Measurements from ENCODE around the gene ZPR1. TPM values are rescaled to one million over a fixed set of nuclear protein-coding genes. Genes with fewer than 3 reads are reported as not detected.
"Not testable (repeated sequence)": the region's sequence is repeated elsewhere in the genome, so short reads cannot be mapped to it uniquely, and the experiment has no call there.

ZPR1 gene
- total RNA-seq, 1 experiment from 2014 or later = 89.5 TPM

DNA sequence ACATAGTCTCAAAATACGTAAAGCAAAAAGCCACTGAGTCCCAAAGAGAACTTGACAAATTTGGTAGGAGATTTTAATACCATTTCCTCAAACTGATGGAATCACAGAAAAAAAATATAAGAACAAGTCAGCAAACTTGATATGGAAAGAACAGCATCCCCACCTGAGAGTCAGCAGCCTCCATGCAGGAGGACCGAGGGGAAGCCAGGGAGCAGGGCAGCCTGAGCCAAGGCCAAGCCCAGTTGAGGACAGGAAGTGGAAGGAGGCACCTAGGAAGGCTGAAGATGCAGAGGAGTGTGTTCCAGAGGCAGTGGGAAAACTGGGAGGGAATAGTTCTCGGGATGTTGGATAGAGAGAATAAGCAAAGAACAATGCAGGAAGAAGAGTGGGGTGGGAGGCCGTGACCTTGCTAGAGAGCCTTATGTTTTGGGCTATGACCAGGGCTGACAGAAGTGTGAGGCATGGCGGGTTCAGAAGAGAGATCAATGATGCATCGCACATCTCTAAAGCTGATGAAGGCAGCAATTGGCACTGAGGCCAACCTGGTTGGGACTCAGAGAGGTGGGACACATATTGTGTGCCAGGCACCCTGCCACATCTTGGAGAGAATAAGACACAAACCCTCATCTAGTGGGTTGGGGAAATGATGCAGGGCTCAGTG, 19.9 kb upstream of the ZPR1 start:
- TF ChIP-seq, protein P1, sequence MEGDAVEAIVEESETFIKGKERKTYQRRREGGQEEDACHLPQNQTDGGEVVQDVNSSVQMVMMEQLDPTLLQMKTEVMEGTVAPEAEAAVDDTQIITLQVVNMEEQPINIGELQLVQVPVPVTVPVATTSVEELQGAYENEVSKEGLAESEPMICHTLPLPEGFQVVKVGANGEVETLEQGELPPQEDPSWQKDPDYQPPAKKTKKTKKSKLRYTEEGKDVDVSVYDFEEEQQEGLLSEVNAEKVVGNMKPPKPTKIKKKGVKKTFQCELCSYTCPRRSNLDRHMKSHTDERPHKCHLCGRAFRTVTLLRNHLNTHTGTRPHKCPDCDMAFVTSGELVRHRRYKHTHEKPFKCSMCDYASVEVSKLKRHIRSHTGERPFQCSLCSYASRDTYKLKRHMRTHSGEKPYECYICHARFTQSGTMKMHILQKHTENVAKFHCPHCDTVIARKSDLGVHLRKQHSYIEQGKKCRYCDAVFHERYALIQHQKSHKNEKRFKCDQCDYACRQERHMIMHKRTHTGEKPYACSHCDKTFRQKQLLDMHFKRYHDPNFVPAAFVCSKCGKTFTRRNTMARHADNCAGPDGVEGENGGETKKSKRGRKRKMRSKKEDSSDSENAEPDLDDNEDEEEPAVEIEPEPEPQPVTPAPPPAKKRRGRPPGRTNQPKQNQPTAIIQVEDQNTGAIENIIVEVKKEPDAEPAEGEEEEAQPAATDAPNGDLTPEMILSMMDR (conservative IDR thresholded peaks at IDR 0.05; ENCODE audit: low read depth, low read length) = no peak
- TF ChIP-seq EZH2phosphoT487 (IDR thresholded peaks at IDR 0.05; ENCODE audit: borderline replicate concordance, low read length) = no peak
- TF ChIP-seq EZH2 (IDR thresholded peaks at IDR 0.05; ENCODE audit: low read length, unreplicated experiment) = no peak
- CTCF ChIA-PET = no interaction called here
- no peaks in the 10 kb centered on the region for H4K20me1 ChIP-seq (ENCODE audit: low read length)

DNA sequence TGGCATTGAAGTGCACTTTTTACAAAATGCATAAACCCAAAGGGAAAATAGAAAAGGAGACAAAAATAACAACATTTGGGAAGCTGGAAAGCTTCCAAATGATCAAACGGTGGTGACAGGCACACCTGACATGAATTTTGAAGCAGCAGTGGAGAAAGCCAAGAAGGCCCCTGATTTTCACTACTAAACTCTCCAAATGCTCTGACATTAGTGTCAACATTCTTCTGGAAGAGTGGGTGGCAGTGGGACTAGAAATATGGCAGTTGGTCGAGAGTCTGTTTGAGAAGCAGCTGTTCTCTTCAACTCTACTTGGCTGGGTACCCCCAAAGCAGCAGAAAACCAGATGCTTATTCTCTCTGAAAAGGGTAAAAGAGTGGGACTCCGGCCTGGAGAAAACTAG, 16.2 kb upstream of the ZPR1 start:
- Histone ChIP-seq H3K36me3 (ENCODE audit: low read depth, low read length) (no peaks in the 10 kb centered on the region), H3F3A (ENCODE audit: low read length, unreplicated experiment) (no peaks in the 10 kb centered on the region), H3K27ac (ENCODE audit: low read length) (no peak overlapping the region), H3K9ac (ENCODE audit: low read length) (no peak overlapping the region), H3K4me1 (ENCODE audit: insufficient read depth, low read length) (peaks cover 5% of the 10 kb centered on the region; the same call in 1 of the 2 replicates), H3K9me3 (ENCODE audit: low read length) (no peaks in the 10 kb centered on the region), H2AFZ (ENCODE audit: low read length) (no peak overlapping the region), H3K27me3 (ENCODE audit: low read length) (no peaks in the 10 kb centered on the region), H4K20me1 (ENCODE audit: low read length) (no peaks in the 10 kb centered on the region), H3K4me3 (ENCODE audit: low read length) (no peak overlapping the region), H3K4me2 (ENCODE audit: low read length) (no peak overlapping the region), H3K79me2 (ENCODE audit: low read length) (no peaks in the 10 kb centered on the region), H3K9me2 (replicated peaks; ENCODE audit: low read length) (no peaks in the 10 kb centered on the region)
- TF ChIP-seq, protein P1 (conservative IDR thresholded peaks at IDR 0.05; ENCODE audit: low read depth, low read length) = no peak
- TF ChIP-seq EZH2 (IDR thresholded peaks at IDR 0.05; ENCODE audit: low read length, unreplicated experiment) (no peak), EZH2phosphoT487 (IDR thresholded peaks at IDR 0.05; ENCODE audit: borderline replicate concordance, low read length) (no peak)
- no TSS peak for BruUV-seq (replicated peaks)
- ChIA-PET CTCF (no interaction called here), POLR2A (ENCODE audit: unreplicated experiment) (no interaction called here)
- DNase-seq (no peak), ATAC-seq (no peak)
- intact Hi-C loops (cut with micrococcal nuclease) = no loop called here

More for the DNA sequence above, 19.9 kb upstream of the ZPR1 start:
- Histone ChIP-seq H3K27me3 (ENCODE audit: low read length) (no peaks in the 10 kb centered on the region), H2AFZ (ENCODE audit: low read length) (no peak overlapping the region), H3K4me1 (ENCODE audit: insufficient read depth, low read length) (peaks cover 6% of the 10 kb centered on the region; the same call in 1 of the 2 replicates), H3K4me3 (ENCODE audit: low read length) (no peak overlapping the region), H3K4me2 (ENCODE audit: low read length) (no peak overlapping the region), H3F3A (ENCODE audit: low read length, unreplicated experiment) (no peaks in the 10 kb centered on the region), H3K27ac (ENCODE audit: low read length) (no peak overlapping the region), H3K9me3 (ENCODE audit: low read length) (no peaks in the 10 kb centered on the region), H3K36me3 (ENCODE audit: low read depth, low read length) (no peaks in the 10 kb centered on the region), H3K79me2 (ENCODE audit: low read length) (no peaks in the 10 kb centered on the region), H3K9me2 (replicated peaks; ENCODE audit: low read length) (no peaks in the 10 kb centered on the region), H3K9ac (ENCODE audit: low read length) (no peak overlapping the region)
- intact Hi-C loops (cut with micrococcal nuclease) = no loop called here
- ATAC-seq (no peak), DNase-seq (no peak)
- POLR2A ChIA-PET (ENCODE audit: unreplicated experiment) = interaction anchor here (0.5 kb wide), 1 partner anchor 30 kb away, joined by 3 read pairs; the partner anchor contains the start of gene APOA1
- no TSS peak for BruUV-seq (replicated peaks)

DNA sequence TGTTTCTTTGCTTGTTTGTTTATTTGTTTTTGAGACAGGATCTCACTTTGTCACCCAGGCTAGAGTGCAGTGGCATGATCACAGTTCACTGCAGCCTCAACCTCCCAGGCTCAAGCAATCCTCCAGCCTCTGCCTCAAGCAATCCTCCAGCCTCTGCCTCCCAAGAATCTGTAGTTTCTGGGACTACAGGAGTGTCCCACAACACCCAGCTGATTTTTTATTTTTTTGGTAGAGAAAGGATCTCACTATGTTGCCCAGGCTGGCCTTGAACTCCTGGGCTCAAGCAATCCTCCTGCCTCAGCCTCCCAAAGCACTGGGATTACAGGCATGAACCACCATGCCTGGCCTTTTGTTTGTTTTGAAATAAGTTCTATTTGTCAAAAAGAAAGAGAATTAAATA, 13.8 kb upstream of the ZPR1 start:
- H3F3A ChIP-seq (ENCODE audit: low read length, unreplicated experiment); H3K79me2 ChIP-seq (ENCODE audit: low read length); H3K9ac ChIP-seq (ENCODE audit: low read length); H3K27ac ChIP-seq (ENCODE audit: low read length); CTCF ChIA-PET; H3K4me2 ChIP-seq (ENCODE audit: low read length); H3K9me2 ChIP-seq (replicated peaks; ENCODE audit: low read length); H2AFZ ChIP-seq (ENCODE audit: low read length); BruUV-seq (replicated peaks); H4K20me1 ChIP-seq (ENCODE audit: low read length); H3K4me3 ChIP-seq (ENCODE audit: low read length); H3K4me1 ChIP-seq (ENCODE audit: insufficient read depth, low read length); DNase-seq; intact Hi-C loops (cut with micrococcal nuclease); ATAC-seq; H3K36me3 ChIP-seq (ENCODE audit: low read depth, low read length); H3K27me3 ChIP-seq (ENCODE audit: low read length); H3K9me3 ChIP-seq (ENCODE audit: low read length): not testable (repeated sequence)
- POLR2A ChIA-PET (ENCODE audit: unreplicated experiment) = interaction anchor here (0.6 kb wide), 1 partner anchor 20 kb away, joined by 6 read pairs; no protein-coding TSS in a partner anchor

Measured in PC-3 (cell line).